Suprapubic skin (tissue), 4 donors: ENCODE results near the gene KCMF1. TPM values are rescaled to one million over a fixed set of nuclear protein-coding genes. Genes with fewer than 3 reads are reported as not detected.
"Not testable (repeated sequence)": the region's sequence is repeated elsewhere in the genome, so short reads cannot be mapped to it uniquely, and the experiment has no call there.

Experiments
- DNase-seq, 2 donors: peaks; one replicate each; pipeline ENCODE4 v3.0.0-alpha.2; 2019; ENCODE audit warnings: low spot score in 2 of 2
- H3K27ac ChIP-seq: fragments of 200-600 bp; sonication (generic); one replicate; pipeline ENCODE4 v1.5.1; 2019
- H3K27me3 ChIP-seq: fragments of 200-600 bp; sonication (generic); one replicate; pipeline ENCODE4 v1.5.1; 2019
- H3K36me3 ChIP-seq: fragments of 200-600 bp; sonication (generic); one replicate; pipeline ENCODE4 v1.5.1; 2019
- H3K4me1 ChIP-seq: fragments of 200-600 bp; sonication (generic); one replicate; pipeline ENCODE4 v1.5.1; 2019
- H3K4me3 ChIP-seq: fragments of 200-600 bp; sonication (generic); one replicate; pipeline ENCODE4 v1.5.1; 2019; ENCODE audit warnings: mild to moderate bottlenecking
- H3K9me3 ChIP-seq: fragments of 200-600 bp; sonication (generic); one replicate; pipeline ENCODE4 v1.5.1; 2019
- EP300 ChIP-seq: sonication (generic); formaldehyde crosslinking; IDR thresholded peaks from one replicate; pipeline ENCODE4 v1.6.1; 2017; ENCODE audit warnings: antibody characterized with exemption
- POLR2A ChIP-seq, 2 donors: fragments of 450-650 bp; IDR thresholded peaks; one replicate each; pipeline ENCODE4 v1.6.1; 2017; ENCODE audit warnings: antibody characterized with exemption in 2 of 2, mild to moderate bottlenecking in 2 of 2, moderate library complexity in 2 of 2
- POLR2AphosphoS5 ChIP-seq, 3 donors: sonication (generic); formaldehyde crosslinking; IDR thresholded peaks; one replicate each; pipeline ENCODE4 v1.6.1; 2017; ENCODE audit warnings: antibody characterized with exemption in 3 of 3
- WGBS: methylation state at CpG from one replicate; pipeline ENCODE4 v1.1.5; 2018; 5-methylcytosine and 5-hydroxymethylcytosine counted together
- total RNA-seq, 4 donors: library from RNA; depleted of rRNA; stranded (reverse); fragments of >200 nt; gene quantifications; one replicate each; pipeline ENCODE4 v1.1.0, GENCODE V29; 2016
- TF ChIP-seq, protein P1 (sequence below), 2 donors: fragments of 200-600 bp in 1 of 2; fragments of 450-650 bp in 1 of 2; sonication (generic) in 1 of 2; IDR thresholded peaks; one replicate each; pipeline ENCODE4 v1.5.1; 2016 to 2019; ENCODE audit warnings: antibody characterized with exemption in 2 of 2, mild to moderate bottlenecking in 1 of 2, moderate library complexity in 1 of 2

The KCMF1 gene
- total RNA-seq, 4 donors from 2014 or later: 23.5 to 42.6 (median 29.3) TPM

DNA sequence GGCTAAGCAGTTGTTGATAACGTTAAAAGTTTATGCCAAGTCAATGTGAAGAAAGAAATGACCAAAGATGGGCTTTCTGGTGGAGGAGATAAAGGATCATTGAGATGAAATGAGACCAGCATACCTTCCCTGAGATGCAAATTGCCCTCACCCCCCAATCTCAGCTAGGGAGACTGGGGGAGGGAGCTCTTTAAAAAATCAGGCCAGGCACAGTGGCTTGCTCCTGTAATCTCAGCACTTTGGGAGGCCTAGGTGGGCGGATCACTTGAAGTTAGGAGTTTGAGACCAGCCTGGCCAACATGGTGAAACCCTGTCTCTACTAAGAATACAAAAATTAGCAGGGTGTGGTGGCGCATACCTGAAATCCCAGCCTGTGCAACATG lies 30.9 kb upstream of the KCMF1 start:
- no peak for DNase-seq
- Histone ChIP-seq H3K36me3 (no peaks in the 10 kb centered on the region), H3K27me3 (no peaks in the 10 kb centered on the region), H3K4me3 (no peak overlapping the region), H3K27ac (no peak overlapping the region), H3K9me3 (no peaks in the 10 kb centered on the region), H3K4me1 (no peaks in the 10 kb centered on the region)
- TF ChIP-seq POLR2A (IDR thresholded peaks at IDR 0.05) (no peak), EP300 (no peak), POLR2AphosphoS5 (IDR thresholded peaks at IDR 0.05) (no peak)
- TF ChIP-seq, protein P1, sequence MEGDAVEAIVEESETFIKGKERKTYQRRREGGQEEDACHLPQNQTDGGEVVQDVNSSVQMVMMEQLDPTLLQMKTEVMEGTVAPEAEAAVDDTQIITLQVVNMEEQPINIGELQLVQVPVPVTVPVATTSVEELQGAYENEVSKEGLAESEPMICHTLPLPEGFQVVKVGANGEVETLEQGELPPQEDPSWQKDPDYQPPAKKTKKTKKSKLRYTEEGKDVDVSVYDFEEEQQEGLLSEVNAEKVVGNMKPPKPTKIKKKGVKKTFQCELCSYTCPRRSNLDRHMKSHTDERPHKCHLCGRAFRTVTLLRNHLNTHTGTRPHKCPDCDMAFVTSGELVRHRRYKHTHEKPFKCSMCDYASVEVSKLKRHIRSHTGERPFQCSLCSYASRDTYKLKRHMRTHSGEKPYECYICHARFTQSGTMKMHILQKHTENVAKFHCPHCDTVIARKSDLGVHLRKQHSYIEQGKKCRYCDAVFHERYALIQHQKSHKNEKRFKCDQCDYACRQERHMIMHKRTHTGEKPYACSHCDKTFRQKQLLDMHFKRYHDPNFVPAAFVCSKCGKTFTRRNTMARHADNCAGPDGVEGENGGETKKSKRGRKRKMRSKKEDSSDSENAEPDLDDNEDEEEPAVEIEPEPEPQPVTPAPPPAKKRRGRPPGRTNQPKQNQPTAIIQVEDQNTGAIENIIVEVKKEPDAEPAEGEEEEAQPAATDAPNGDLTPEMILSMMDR (IDR thresholded peaks at IDR 0.05): no peak
- 77% methylated on average over 3 of the region's 3 CpGs for WGBS

DNA sequence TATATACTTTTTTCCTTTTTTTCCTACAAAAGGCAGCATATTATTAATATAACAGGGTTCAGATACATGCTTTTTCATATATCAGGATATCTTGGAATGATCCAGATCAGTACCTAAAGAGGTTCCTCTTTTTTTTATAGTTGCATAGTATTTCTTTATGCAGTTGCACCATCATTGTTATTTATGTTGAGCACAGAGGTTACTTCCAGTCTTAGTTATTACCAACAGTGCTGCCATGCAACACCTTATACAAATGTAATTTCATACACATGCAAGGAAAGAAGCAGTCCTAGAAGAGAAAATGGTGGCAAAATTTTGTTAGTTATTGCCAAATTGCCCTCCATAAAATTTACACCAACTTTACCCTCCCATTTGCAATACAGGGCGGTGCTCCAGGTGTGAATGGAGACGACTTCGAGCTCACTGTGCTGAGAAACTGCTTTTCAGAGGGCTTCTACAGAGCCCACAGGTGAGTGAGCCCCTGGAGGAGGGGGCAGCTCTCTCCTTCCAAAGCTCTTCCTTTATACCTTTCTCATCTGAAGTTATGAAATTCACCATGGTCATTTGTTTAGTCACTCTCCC lies 30.0 kb upstream of the KCMF1 start:
- Histone ChIP-seq H3K4me3 (no peak overlapping the region), H3K4me1 (no peaks in the 10 kb centered on the region), H3K27me3 (no peaks in the 10 kb centered on the region), H3K27ac (no peak overlapping the region), H3K9me3 (no peaks in the 10 kb centered on the region), H3K36me3 (no peaks in the 10 kb centered on the region)
- TF ChIP-seq EP300 (no peak), POLR2AphosphoS5 (IDR thresholded peaks at IDR 0.05) (no peak), POLR2A (IDR thresholded peaks at IDR 0.05) (no peak)
- TF ChIP-seq, protein P1 (IDR thresholded peaks at IDR 0.05): no peak
- no peak for DNase-seq
- 86% methylated on average over 3 of the region's 3 CpGs for WGBS

DNA sequence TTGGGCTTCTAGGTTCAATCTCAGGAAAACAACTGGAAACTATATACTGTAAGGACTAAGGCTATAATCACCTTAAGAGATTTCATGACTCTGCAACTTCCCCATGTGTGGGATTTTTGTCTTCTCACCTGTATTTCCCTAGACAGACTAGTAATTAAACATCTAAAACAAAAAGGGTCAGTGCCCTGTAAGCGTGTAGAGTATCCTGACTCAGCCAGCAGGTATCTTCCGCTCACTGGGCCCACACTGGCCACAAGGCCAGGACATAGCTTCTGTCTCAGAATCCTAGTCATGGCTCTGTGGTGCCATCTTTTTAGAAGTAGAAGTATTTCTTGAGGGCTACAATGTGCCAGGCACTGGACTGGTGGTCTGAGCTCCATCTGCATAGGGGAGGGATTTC lies 28.8 kb upstream of the KCMF1 start:
- 93% methylated on average over 2 of the region's 2 CpGs for WGBS
- no peaks in the 10 kb centered on the region for H3K36me3 ChIP-seq
- DNase-seq: no peak
- no peak overlapping the region for H3K27ac ChIP-seq
- H3K27me3 ChIP-seq: no peaks in the 10 kb centered on the region
- no peaks in the 10 kb centered on the region for H3K9me3 ChIP-seq
- no peak overlapping the region for H3K4me3 ChIP-seq
- H3K4me1 ChIP-seq: peaks cover 7% of the 10 kb centered on the region
- no peak for TF ChIP-seq EP300
- no peak for TF ChIP-seq POLR2AphosphoS5 (IDR thresholded peaks at IDR 0.05)
- TF ChIP-seq POLR2A (IDR thresholded peaks at IDR 0.05): no peak
- TF ChIP-seq, protein P1 (IDR thresholded peaks at IDR 0.05): no peak

DNA sequence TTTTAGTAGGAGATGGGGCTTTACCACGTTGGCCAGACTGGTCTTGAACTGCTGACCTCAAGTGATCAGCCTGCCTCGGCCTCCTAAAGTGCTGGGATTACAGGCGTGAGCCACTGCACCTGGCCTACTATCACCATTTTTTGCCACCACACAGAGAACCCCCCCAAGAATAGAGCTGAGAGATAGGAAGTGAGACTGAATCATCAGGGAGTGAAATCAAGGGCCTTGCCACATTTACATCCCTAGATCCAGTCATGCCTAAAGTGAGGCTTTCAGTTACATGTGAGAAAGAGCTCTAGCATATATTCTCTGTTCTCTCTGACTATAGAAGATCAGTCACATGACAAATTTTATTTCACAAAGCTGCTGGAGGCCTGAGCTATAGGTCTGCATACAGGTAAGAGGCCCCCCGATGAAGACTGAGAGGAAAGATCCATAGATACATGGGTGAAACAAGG lies 28.0 kb upstream of the KCMF1 start:
- no peaks in the 10 kb centered on the region for H3K27me3 ChIP-seq
- TF ChIP-seq, protein P1 (IDR thresholded peaks at IDR 0.05): no peak
- no peak for TF ChIP-seq EP300
- no peak for TF ChIP-seq POLR2A (IDR thresholded peaks at IDR 0.05)
- no peak for TF ChIP-seq POLR2AphosphoS5 (IDR thresholded peaks at IDR 0.05)
- H3K4me1 ChIP-seq: peaks cover 7% of the 10 kb centered on the region
- H3K9me3 ChIP-seq: no peaks in the 10 kb centered on the region
- DNase-seq: no peak
- H3K4me3 ChIP-seq: no peak overlapping the region
- H3K36me3 ChIP-seq: no peaks in the 10 kb centered on the region
- 88% methylated on average over 4 of the region's 4 CpGs for WGBS
- no peak overlapping the region for H3K27ac ChIP-seq

DNA sequence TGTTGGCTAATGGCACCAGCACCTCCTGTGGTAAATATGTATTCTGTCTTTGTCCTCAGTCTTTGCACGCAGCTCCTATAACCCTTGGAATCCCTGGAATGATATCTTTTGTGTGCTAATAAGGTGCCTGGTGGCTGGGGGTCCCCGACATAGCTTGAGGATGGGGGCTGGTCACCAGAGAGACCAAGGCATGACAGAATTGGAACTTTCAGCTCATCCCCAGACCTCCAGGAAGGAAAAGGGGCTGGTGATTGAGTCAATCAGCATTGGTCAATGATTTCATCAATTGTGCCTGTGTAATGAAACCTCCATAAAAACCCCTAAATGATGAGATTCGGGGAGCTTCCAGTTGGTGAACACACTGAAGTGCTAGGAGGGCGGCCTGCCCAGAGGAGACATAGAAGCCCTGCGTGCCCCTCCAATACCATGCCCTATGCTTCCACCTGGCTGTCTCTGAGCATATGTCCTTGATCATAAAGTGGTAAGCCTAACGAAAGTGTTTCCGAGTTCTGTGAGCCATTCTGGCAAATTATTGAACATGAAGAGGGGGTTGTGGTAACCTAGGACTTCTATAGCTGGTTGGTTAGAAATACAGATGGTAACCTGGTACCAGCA lies 26.6 kb upstream of the KCMF1 start:
- Histone ChIP-seq H3K36me3 (no peaks in the 10 kb centered on the region), H3K9me3 (no peaks in the 10 kb centered on the region), H3K27me3 (no peaks in the 10 kb centered on the region), H3K4me1 (peaks cover 7% of the 10 kb centered on the region), H3K4me3 (no peak overlapping the region), H3K27ac (no peak overlapping the region)
- TF ChIP-seq POLR2AphosphoS5 (IDR thresholded peaks at IDR 0.05) (no peak), EP300 (no peak), POLR2A (IDR thresholded peaks at IDR 0.05) (no peak)
- TF ChIP-seq, protein P1 (IDR thresholded peaks at IDR 0.05): no peak
- DNase-seq: no peak
- 88% methylated on average over 6 of the region's 7 CpGs for WGBS

DNA sequence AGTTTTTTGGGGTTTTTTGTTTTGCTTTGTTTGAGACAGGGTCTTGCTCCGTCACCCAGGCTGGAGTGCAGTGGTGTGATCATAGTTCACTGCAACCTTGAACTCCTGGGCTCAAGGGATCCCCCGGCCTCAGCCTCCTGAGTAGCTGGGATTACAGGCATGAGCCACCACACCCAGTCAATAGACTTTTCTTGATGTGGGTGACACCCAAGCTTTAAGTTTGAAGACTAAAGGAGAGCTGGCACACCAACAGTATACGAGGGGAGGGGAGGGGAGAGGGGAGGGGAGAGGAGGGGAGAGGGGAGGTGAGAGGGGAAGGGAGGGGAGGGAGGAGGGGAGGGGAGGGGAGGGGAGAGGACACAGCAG lies 25.1 kb upstream of the KCMF1 start:
- not testable (repeated sequence) for H3K4me1 ChIP-seq, H3K9me3 ChIP-seq, H3K36me3 ChIP-seq, H3K4me3 ChIP-seq, H3K27me3 ChIP-seq, DNase-seq, H3K27ac ChIP-seq
- 57% methylated on average over 3 of the region's 3 CpGs for WGBS
